ENCODE results near the gene FAM236A.
"Not testable (repeated sequence)": the region's sequence is repeated elsewhere in the genome, so short reads cannot be mapped to it uniquely, and the experiment has no call there.

Gene FAM236A

DNA sequence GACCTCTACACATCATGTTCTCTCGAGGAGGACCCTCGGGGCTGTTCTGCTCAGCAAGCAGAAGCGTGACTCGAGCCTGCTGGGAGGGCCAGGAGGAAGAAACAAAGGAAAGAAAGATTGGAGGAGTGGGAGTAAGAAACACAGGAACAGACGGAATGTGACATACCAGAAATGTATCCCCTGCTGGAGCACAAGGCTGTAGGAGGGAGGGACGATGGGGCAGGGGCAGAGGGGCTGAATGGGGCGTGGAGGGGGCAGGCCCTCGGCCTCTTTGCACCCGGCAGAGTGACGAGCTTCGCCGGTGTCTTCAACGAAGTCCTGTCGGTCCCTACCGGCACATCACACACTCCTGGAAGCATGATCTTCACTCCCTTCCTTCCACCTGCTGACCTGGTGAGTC, at the start of gene FAM236A:
FAM236A (plus strand) TSS at position 301 of the 400 bp plus-strand sequence; CDS start at position 358, 57 bp downstream.
- H3K36me3 ChIP-seq (replicated peaks); H3K4me1 ChIP-seq; H3K4me3 ChIP-seq; DNase-seq (ENCODE audit: low spot score in 2 of 2); H3K27me3 ChIP-seq (ENCODE audit: low read depth); in situ Hi-C loops (cut with MboI; ENCODE audit: low sequenced_read_pairs); H3K9me3 ChIP-seq: not testable (repeated sequence)

DNA sequence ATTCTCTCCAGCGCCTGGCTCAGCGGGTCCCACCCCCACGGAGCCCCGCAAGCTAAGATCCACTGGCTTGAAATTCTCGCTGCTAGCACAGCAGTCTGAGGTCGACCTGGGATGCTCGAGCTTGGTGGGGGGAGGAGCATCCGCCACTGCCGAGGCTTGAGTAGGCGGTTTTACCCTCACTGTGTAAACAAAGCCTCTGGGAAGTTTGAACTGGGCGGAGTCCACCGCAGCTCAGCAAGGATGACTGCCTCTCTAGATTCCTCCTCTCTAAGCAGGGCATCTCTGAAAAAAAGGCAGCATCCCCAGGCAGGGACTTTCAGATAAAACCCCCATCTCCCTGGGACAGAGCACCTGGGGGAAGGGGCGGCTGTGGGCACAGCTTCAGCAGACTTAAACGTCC, 48.3 kb upstream of the FAM236A start:
- DNase-seq (ENCODE audit: low spot score in 2 of 2); H3K36me3 ChIP-seq (replicated peaks); in situ Hi-C loops (cut with MboI; ENCODE audit: low sequenced_read_pairs); H3K9me3 ChIP-seq; H3K4me3 ChIP-seq; H3K27me3 ChIP-seq (ENCODE audit: low read depth); H3K4me1 ChIP-seq: not testable (repeated sequence)

DNA sequence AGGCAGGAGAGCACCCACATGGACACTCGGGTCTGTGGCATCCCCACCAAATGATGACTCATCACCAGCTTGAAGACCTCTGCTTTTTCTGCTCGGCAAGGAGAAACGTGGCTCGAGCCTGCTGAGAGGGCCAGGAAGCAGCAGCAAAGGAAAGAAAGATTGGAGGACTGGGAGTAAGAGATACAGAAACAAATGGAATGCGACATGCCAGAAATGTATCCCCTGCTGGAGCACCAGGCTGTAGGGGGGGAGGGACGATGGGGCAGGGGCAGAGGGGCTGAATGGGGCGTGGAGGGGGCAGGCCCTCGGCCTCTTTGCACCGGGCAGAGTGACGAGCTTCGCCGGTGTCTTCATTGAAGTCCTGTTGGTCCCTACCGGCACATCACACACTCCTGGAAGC, 25.7 kb upstream of the FAM236A start, which contains the start of gene FAM236C:
FAM236C (plus strand) TSS at position 301 of the 400 bp plus-strand sequence. CDS start 100 bp downstream, outside the sequence.
- in situ Hi-C loops (cut with MboI; ENCODE audit: low sequenced_read_pairs), result not testable (repeated sequence)

DNA sequence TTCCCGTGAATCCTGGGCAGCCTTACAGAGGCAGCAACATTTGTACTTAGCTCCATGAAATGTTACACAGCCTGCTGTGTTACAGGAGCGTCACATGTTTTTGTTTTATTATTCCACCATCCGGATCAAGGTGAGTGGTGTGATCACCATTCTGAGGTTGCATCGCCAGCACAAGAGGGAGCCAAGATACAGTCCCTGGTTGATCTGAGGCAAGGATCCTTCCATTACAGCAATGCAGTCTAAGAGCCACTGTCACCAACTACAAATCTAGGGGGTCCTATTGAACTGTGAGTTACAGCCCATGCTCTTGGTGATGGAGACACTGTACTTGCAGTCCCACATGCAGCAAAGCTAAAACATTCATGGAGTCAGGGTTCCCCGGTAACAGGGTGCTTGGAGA, 21.9 kb upstream of the FAM236A start:
- H3K4me3 ChIP-seq; H3K27me3 ChIP-seq (ENCODE audit: low read depth); DNase-seq (ENCODE audit: low spot score in 2 of 2); H3K4me1 ChIP-seq; H3K36me3 ChIP-seq (replicated peaks); in situ Hi-C loops (cut with MboI; ENCODE audit: low sequenced_read_pairs); H3K9me3 ChIP-seq: not testable (repeated sequence)

More for the DNA sequence above, 25.7 kb upstream of the FAM236A start, which contains the start of gene FAM236C:
- H3K4me1 ChIP-seq; DNase-seq (ENCODE audit: low spot score in 2 of 2); H3K4me3 ChIP-seq; H3K27me3 ChIP-seq (ENCODE audit: low read depth); H3K9me3 ChIP-seq; H3K36me3 ChIP-seq (replicated peaks): not testable (repeated sequence)

DNA sequence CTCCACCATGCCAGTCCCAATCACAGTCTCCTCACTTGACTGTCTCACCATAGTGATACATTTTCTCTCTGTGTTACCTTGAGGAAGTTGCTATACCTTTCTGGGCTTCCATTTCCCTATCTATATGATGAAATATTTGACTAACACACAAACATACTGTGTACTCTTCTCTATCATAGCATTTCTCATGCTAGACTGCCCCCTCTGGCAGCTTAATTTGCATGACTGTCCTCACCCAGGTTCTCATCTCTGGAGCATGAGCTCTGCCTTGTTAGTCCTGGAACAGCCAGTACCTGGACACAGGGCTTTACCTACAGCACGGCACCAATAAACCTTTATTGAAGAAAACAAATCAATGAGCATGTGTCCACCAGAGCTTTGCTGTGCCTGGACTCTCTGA, 5.7 kb upstream of the FAM236A start:
- H3K4me3 ChIP-seq; H3K36me3 ChIP-seq (replicated peaks); H3K9me3 ChIP-seq; in situ Hi-C loops (cut with MboI; ENCODE audit: low sequenced_read_pairs); H3K4me1 ChIP-seq; DNase-seq (ENCODE audit: low spot score in 2 of 2); H3K27me3 ChIP-seq (ENCODE audit: low read depth): not testable (repeated sequence)

DNA sequence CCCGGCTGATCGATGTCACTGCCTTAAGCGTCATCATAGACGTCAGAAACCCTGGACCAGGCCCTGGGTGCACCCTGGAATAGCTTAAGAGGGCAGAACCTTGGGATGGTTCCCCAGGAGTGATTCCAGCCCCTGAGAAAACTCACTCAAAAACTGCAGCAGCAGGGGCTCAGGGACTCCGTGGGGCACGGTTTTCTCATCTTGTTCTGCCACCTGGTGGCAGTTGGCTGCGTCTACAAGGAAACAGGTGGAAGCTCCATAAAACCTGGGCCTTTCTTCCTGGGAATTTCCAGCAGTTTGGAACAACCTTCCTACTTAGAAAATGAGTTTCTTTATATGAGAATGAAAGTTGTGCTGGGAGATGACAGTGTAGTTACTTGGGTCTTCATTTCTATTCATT, 1.6 kb upstream of the FAM236A start:
- DNase-seq (ENCODE audit: low spot score in 2 of 2); in situ Hi-C loops (cut with MboI; ENCODE audit: low sequenced_read_pairs); H3K4me1 ChIP-seq; H3K9me3 ChIP-seq; H3K4me3 ChIP-seq; H3K36me3 ChIP-seq (replicated peaks); H3K27me3 ChIP-seq (ENCODE audit: low read depth): not testable (repeated sequence)

DNA sequence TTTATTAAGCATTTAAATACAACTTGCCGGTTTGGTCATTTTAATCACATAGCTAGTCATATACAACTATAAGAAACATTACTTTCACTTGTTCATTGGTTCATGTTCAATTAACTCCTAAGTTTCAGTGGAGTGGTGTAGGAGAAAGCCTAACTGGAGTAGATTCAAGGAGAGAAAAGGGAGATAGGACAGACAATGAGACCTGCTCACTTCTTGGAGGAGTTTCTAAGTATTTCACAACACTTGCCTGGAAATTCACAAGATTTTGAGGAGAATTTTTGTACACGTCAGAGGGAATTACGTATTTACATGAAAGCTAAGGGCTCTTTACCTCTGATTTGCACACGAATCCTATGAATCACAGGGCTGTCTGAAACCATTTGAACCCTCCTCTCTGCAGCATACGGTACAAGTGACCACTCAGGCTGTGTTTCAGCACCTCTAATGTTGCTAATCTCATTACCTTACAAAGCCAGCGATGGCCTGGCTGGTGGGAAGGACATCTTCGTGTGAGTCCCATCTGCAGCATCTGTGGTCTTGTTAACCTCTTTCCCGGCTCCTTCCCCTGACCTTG, 1.0 kb upstream of the FAM236A start:
- DNase-seq (ENCODE audit: low spot score in 2 of 2); H3K9me3 ChIP-seq; in situ Hi-C loops (cut with MboI; ENCODE audit: low sequenced_read_pairs); H3K36me3 ChIP-seq (replicated peaks); H3K4me3 ChIP-seq; H3K27me3 ChIP-seq (ENCODE audit: low read depth); H3K4me1 ChIP-seq: not testable (repeated sequence)

DNA sequence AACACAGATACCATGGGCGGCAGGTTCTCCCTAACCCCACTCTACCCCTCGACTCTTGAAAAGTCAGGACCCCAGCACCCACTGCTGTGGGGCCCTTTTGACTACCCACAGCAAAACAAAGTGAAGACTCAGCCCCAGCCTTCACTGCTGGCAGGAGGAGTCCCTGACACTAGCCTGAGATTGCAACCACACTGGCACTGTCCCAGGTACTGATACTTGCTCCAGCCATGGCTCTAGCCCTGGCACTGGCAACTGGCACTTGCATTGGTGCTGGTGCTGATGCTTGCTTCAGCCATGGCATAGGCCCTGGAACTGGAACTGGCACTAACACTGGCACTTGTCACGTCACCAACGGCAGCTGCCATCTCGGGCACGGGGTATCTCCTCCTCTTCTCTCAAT, 4.3 kb downstream of the FAM236A start:
- in situ Hi-C loops (cut with MboI; ENCODE audit: low sequenced_read_pairs); H3K9me3 ChIP-seq; DNase-seq (ENCODE audit: low spot score in 2 of 2); H3K36me3 ChIP-seq (replicated peaks); H3K4me3 ChIP-seq; H3K4me1 ChIP-seq; H3K27me3 ChIP-seq (ENCODE audit: low read depth): not testable (repeated sequence)

DNA sequence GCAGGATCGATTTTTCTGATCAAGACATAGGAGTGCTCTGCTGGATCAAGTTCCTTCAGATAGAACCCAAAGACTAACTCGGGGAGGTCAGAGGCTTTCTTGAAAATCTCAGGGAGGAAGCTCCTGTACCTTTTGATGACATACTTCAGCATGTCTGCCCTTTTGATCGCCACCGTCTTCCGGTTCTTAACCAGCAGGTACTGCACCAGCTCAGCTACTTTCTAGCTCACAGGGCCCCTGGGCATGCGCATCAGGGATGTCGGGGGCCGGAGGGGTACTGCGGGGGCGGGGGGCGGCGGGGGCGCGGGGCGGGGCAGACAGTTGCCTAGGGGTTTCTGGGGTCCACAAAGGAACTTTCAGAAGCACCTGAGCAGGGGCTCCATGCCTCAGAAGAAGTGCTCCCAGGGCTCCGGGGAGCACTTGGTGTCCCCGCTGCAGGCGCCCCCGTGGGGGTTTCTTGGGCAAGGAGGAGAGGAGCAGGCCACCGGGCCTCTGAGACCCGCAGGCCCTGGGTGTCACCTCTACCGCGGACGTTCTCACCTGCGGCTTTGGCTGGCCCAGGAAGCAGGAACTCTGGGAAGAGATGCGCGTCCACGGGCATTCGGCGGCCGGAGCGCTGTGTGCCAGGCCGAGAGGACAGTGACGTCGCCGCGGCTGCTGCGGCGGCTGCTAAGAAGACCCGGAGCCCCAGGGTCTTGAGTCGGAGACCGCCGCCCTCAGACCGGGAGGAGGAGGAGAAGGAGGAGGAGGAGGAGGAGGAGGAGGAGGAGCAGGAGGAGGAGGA, 5.2 kb downstream of the FAM236A start:
- DNase-seq (ENCODE audit: low spot score in 2 of 2); H3K27me3 ChIP-seq (ENCODE audit: low read depth); H3K9me3 ChIP-seq; H3K4me3 ChIP-seq; H3K4me1 ChIP-seq; H3K36me3 ChIP-seq (replicated peaks); in situ Hi-C loops (cut with MboI; ENCODE audit: low sequenced_read_pairs): not testable (repeated sequence)

DNA sequence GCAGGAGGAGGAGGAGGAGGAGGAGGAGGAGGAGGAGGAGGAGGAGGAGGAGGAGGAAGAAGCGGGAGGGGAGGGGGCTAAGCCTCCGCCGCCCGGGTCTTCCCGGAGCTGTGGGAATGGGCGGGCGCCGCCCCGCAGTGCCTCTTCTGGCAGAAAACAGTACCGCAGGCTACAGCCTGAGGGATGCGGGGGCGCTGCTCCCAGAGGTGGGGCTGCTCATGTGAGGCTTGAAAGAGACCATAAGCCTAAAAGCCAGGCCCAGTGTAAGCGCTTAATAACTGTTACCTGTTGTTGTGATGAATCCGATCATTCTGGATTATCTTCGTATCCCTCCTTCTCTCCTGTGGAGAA, 5.8 kb downstream of the FAM236A start, which contains the start of gene DMRTC1:
DMRTC1 (minus strand) TSS at position 19 of the 351 bp plus-strand sequence. CDS start 68,143 bp downstream, outside the sequence.
- DNase-seq (ENCODE audit: low spot score in 2 of 2); H3K9me3 ChIP-seq; H3K36me3 ChIP-seq (replicated peaks); H3K27me3 ChIP-seq (ENCODE audit: low read depth); H3K4me1 ChIP-seq; H3K4me3 ChIP-seq; in situ Hi-C loops (cut with MboI; ENCODE audit: low sequenced_read_pairs): not testable (repeated sequence)

DNA sequence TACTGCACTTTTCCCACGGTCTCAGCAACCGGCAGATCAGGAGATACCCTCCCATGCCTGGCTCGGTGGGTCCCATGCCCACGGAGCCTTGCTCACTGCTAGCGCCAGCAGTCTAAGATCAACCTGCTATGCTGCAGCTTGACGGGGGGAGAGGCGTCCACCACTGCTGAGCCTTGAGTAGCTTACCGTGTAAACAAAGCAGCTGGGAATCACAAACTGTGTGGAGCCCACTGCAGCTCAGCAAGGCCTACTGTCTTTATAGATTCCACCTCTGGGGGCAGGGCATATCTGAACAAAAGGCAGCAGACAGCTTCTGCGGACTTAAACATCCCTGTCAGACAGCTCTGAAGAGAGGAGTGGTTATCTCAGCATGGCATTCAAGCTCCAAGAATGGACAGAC, 22.0 kb downstream of the FAM236A start:
- H3K4me3 ChIP-seq; in situ Hi-C loops (cut with MboI; ENCODE audit: low sequenced_read_pairs); H3K4me1 ChIP-seq; H3K36me3 ChIP-seq (replicated peaks); DNase-seq (ENCODE audit: low spot score in 2 of 2); H3K27me3 ChIP-seq (ENCODE audit: low read depth); H3K9me3 ChIP-seq: not testable (repeated sequence)

DNA sequence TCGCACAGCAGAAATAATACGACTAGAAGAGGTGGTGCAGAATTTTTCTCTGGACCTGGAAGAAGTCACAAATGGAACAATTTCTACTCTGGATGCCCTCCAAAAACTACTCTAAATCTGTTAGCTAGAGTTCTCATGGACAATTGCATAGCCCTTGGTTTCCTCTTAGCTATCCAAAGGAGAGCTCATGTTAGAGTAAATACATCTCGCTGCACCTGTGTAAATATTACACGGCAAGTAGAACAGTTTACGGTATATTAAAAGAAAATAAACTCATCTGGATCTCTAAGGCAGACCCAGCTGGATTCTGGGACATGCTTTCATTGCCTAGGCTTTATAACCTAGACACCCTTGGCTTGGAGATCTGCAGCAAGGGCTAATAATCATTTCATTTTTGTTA, 33.9 kb downstream of the FAM236A start:
- H3K9me3 ChIP-seq; in situ Hi-C loops (cut with MboI; ENCODE audit: low sequenced_read_pairs); DNase-seq (ENCODE audit: low spot score in 2 of 2); H3K4me3 ChIP-seq; H3K36me3 ChIP-seq (replicated peaks); H3K4me1 ChIP-seq; H3K27me3 ChIP-seq (ENCODE audit: low read depth): not testable (repeated sequence)

DNA sequence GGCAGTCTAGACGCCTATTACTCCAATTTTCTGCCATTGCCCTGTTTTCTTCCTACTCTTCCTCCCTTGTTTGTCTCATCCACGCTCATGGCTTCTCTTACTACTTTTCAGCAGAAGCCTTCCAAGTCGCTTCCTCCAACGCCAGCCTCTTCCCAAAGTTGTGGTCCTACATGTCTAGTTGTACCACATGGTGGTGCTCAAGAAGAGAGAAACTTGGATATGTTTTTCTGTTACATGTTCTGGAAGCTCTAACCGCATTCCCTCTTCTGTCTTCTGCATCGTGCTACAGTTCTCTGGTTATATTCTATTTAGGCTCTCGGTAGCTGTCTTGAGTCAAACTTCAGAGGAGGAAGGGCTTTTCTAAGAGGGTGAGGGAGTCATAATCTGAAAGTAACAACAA, 36.9 kb downstream of the FAM236A start:
- DNase-seq (ENCODE audit: low spot score in 2 of 2); H3K36me3 ChIP-seq (replicated peaks); in situ Hi-C loops (cut with MboI; ENCODE audit: low sequenced_read_pairs); H3K27me3 ChIP-seq (ENCODE audit: low read depth); H3K4me3 ChIP-seq; H3K9me3 ChIP-seq; H3K4me1 ChIP-seq: not testable (repeated sequence)

DNA sequence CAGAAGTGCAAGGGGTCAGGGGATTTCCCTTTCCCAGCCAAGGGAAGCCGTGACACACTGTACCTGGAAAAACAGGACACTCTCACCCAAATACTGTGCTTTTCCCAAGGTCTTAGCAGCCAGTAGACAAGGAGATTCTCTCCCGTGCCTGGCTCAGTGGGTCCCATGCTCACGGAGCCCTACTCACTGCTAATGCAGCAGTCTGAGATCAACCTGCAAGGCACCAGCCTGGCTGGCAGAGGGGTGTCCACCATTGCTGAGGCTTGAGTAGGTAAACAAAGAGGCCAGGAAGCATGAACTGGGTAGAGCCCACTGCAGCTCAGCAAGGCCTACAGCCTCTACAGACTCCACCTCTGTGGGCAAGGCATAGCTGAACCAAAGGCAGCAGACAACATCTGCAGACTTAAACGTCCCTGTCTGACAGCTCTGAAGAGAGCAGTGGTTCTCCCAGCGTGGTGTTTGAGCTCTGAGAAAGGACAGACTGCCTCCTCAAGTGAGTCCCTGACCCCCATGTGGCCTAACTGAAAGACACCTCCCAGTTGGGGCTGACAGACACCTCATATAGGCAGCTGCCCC, 43.0 kb downstream of the FAM236A start:
- H3K4me1 ChIP-seq; in situ Hi-C loops (cut with MboI; ENCODE audit: low sequenced_read_pairs): not testable (repeated sequence)

More for the DNA sequence above, 43.0 kb downstream of the FAM236A start:
- not testable (repeated sequence) for DNase-seq (ENCODE audit: low spot score in 2 of 2); H3K4me3 ChIP-seq; H3K9me3 ChIP-seq; H3K36me3 ChIP-seq (replicated peaks); H3K27me3 ChIP-seq (ENCODE audit: low read depth)
